ENCODE results near the gene EPN2.

- TF ChIP-seq CTCF (IDR thresholded peaks at IDR 0.05) (no peak), EP300 (IDR thresholded peaks at IDR 0.05) (no peak)
Observed at GRCh38 chr17:19381361-19381740, 144.2 kb downstream of the EPN2 start.

Data from tibial nerve (tissue), 4 donors.